ENCODE results near the gene DTD2.
"Not testable (repeated sequence)": the region's sequence is repeated elsewhere in the genome, so short reads cannot be mapped to it uniquely, and the experiment has no call there.

Gene DTD2

GRCh38 chr14:31441273-31442111 lies 15.8 kb downstream of the DTD2 start:
- no peak for DNase-seq

DNA sequence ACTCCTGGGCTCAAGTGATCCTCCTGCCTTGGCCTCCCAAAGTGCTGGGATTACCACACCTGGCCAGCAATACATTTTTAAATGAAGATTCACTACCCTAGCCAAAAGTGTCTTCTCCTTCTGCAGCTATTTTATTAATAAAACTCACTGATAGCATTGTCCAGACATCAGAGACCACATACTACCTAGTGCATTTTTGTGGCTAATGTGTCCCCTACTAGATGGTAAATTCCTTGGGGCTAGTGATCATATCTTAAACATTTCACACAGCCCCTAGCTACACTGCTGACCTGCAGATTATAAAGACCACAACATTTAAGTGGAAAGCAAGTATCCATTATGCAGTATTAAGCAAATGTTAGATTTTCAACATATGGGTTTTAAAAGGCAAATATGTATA lies 17.0 kb downstream of the DTD2 start:
- no peak for DNase-seq

DNA sequence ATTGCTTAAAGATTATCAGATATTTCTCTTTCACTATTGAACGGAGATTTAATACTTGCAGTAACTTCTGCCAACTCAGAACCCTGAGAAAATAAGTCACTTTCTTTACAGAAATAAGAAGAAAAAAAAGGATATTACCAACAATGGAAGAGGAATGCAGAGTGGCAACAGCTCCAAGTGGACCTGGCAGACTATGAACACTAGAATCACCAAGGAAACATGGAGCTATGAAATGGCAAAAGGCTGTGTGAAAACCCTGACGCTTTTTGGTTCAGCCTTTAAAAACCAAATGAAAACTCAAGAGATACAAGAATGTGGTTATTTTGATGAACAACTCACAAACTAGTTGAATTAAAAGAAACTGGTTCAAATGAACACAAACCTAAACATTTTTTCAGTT lies 17.7 kb downstream of the DTD2 start:
- DNase-seq = no peak

- not testable (repeated sequence) for DNase-seq
These were observed 20.1 kb downstream of the DTD2 start for GRCh38 chr14:31437045-31437691.

GRCh38 chr14:31435276-31435675 lies 22.0 kb downstream of the DTD2 start:
- no peak for DNase-seq

DNA sequence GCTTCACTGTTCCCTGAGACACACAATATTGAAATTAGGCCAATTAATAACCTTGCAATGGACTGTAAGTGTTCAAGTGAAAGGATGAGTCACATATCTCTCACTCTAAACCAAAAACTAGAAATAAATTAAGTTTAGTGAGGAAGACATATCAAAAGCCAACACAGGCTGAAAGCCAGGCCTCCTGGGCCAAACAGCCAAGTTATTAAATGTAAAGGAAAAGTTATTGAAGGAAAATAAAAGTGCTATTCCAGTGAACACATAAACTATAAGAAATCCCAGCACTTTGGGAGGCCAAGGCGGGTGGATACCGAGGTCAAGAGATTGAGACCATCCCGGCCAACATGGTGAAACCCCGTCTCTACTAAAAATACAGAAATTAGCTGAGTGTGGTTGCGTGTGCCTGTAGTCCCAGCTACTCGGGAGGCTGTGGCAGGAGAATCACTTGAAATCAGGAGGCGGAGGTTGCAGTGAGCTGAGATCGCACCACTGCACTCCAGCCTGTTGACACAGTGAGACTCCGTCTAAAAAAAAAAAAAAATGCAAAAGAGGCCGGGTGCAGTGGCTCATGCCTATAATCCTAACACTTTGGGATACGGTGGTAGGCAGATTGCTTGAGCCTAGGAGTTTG lies 26.6 kb downstream of the DTD2 start:
- DNase-seq = no peak

GRCh38 chr14:31429791-31430190 lies 27.5 kb downstream of the DTD2 start:
- no peak for DNase-seq

DNA sequence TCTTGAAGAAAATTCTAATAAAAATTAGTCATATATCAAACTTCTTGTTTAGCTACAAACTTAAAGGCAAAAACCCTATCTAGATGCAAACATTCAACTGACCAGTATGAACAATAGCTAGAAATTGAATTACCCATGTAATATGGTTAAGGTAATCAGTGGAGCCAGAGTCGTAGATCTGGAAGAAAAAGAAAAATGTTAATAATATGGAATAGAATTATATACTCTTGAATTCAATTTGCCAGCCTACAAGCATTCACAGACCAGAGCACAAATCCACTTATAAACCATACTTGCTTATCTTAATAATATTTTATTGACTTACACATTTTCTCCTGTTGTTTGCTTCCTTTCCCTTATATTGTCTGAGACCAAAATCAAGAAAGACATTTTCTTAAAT lies 29.3 kb downstream of the DTD2 start:
- DNase-seq = no peak

DNA sequence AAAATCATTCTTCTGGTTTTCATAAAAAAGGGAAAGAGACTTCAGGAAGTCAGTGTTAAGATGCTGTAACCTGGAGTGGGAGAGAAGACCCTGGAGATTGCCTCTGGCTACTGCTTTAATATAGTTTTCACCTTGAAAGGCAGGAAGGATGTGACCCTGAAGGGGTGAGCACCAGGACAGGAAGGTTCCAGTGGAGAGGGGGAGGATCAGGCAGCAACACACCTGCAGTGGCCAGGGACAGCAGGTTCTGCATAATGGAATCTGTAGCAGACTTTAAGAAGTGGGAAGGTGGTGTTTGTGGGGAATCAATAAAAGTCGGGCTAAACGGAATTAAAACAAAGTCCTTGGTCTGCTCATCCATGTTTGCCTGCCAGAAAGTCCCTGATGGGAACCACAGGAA lies 30.6 kb downstream of the DTD2 start:
- no peak for DNase-seq

GRCh38 chr14:31425905-31426304 lies 31.4 kb downstream of the DTD2 start:
- DNase-seq = no peak

GRCh38 chr14:31421200-31421599 lies 36.1 kb downstream of the DTD2 start:
- DNase-seq = no peak

DNA sequence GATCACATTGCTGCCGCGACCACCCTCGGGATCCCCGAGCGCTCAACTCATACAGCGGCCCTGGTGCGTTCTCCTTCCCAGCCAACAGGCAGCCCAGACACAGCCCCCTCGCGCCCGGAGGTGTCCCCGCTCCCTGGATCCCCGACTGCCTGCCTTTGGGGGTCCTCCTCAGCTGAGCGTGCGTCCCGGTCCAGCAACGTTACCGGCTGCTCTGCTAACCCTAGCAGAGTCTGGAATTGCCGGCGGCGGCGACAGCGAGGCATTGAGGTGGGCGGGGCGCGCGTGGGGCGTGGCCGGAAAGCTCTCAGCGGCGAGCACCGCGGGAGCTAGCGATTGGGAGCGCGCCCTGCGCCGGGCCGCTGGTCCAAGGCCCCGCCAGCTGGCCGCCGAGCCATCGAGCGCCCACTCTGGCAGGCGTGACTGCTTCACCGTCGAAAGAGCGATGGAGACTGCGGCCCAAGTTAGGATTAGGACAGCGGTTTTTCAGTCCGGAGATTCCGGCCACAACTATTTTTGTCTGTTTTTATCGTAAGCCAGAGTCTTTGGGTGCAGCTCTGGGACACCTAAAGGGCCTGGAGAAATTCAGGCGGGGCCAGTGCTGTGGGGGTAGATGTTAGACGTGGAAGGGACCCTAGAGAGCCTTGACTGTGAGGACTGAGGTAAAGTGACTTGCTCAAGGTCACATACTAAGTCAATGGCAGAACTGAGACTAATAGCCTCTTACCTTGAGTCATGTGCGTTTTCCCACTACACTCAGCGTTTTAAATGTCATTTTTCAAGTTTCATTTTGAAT lies 36.8 kb downstream of the DTD2 start, which contains the start of gene HEATR5A:
Gene HEATR5A (minus strand): TSS at position 232 of the 793 bp plus-strand sequence. CDS start 17,575 bp downstream, outside the sequence.
- DNase-seq = peak; percentile 95

DNA sequence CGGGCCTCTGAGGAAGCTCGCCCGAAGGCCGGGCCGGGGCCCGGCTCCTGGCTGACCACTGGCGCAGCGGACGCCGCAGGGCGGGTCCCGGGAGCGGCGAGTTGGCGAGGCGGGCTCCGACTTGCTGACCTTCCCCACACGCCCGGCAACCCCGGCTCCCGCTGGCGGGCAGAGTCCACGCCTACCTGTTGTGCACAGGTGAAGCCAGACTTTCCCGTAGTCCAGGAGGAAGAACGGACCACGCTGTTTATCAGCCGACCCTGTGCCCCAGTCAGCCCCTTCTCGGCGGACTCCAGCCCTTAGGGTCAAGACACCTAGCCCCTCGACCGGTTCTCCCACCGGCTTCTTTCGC lies 37.4 kb downstream of the DTD2 start:
- no peak for DNase-seq

GRCh38 chr14:31419179-31419966 lies 37.9 kb downstream of the DTD2 start:
- no peak for DNase-seq

DNA sequence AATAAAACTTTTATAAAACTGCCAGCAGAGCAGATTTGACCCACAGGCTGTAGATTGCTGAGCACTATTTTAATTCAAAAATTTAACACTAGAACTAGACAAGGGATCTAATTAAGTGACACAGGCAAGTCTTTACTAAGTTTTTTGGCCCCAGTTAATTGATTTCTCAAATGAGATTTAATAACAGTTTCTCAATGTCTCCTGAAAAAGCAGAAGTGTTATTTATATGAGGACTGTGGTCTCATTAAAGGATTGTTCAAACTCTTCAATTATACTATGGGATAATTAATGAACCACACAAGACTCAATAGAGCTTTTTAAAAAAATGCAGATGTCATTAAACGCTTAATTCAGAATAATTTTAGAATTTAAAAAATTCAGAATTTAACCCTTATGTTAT lies 38.9 kb downstream of the DTD2 start:
- DNase-seq = no peak

DNA sequence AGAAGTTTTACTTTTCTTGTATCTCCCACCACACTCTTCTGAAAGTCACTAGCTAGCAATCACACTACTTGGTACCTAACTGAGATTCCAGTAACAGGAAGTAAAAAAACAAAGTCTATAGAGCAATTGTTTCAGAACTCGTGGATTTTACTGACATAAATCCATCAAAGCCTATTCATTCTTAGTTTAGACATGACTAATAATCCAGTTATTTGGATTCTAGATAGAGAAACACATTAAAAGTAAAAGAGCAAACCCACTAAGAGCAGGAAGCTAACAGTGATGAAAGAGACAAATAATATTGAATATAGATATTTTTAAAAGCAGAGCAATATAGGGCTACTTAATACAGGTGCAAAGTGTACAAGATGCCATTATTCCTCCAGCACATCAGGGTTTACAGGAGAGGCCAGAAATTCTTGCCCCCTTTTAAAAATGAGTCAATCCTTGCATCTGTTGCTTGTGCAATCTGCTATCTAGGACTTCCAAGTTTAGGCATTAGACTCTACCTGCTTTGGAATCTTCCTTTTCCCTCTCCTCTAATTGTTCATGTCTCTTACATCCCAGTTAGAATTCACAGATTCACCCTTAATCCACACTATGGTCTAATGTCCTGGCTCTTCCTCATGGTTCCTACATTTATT lies 43.0 kb downstream of the DTD2 start:
- no peak for DNase-seq

GRCh38 chr14:31411218-31411727 lies 46.0 kb downstream of the DTD2 start:
- no peak for DNase-seq

DNA sequence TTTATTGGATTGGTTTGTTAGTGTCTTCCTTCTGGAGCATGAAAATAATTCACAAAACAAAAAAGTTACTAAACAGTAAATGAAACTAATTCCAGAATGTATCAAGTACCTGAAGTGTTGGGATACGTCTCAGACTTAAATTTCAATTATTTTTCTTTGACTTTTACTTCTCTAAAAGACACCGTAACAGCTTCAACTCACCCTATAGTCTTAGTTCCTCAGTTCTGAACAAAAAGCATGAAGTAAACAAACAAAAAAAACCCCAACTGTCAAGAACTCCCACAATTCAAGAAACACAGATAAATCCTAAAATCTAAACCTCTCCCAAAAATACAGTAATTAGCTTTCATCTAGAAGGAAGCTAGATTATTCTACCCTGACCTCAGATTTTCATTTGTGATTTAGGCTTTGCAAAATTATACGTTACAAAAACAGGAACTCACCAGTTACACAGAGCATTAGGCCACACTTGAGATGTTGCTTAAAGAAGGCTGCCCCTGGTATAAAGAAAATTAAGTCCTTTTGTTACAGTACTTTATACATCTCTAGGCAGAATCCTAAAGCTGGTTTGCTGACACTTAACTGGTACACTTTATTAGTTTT lies 47.2 kb downstream of the DTD2 start:
- DNase-seq = peak; percentile 7

DNA sequence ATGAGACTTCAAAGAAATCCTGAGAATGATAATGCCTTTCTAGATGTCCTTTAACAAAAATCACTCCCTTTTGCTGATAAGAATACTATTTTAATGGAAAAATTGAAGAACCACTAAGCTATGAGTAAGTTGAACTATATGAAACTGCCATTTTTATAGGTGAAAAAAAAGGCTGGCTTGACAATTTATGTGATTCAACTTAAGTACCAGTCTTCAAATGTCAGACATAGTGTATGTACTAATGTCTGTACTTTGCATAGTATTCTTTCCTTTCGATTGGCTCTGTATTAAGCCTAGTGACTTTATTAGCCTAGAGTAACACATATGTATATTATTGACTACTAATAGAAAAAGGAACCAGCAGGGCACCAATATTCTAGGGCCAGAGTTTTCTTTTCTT lies 48.9 kb downstream of the DTD2 start:
- DNase-seq = no peak

DNA sequence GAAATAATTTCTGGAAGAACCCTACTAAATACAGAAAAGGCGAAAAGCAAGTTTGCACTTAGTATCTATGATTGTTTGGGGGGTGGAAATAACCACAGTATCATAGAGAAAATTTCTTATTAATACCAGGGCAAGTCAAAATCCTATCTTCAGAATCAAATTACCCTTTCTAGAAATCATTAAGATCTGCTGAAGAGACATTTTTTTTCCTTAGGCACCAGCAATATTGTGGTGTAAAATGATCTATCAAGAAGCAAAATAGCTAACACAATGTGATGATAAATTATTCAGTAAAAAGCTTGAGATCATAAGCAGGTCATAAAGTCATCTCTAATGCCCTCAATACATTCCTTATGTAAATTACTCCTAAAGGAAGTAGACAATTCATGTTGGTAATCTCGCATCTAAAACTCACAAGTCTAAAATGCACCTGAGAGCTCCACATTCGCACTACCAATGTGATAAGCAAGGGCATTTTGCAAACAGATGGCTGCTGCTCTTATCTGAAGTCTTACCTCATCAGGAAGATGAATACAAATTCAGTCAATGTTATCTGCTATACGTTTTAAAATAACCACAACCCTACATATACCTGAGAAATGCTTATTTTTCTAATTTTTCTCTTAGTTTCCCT lies 51.6 kb downstream of the DTD2 start:
- no peak for DNase-seq

DNA sequence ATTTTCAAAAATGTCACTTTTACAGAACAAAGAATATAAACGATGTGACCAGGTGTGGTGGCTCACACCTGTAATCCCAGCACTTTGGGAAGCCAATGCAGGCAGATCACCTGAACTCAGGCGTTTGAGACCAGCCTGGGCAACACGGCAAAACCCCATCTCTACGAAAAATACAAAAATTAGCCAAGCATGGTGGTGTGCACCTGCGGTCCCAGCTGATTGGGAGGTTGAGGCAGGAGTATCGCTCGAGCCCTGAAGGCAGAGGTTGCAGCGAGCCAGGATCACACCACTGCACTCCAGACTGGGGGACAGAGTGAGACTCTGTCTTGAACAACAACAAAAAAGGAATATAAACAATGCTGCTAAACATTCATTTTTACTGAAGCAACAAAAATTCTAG lies 52.2 kb downstream of the DTD2 start:
- DNase-seq = no peak

Measured in GDM1 (cell line).